Measurements from ENCODE around the gene CKS1B. TPM values are rescaled to one million over a fixed set of nuclear protein-coding genes. Genes with fewer than 3 reads are reported as not detected.

CKS1B gene
- total RNA-seq, 1 experiment from 2014 or later, result 295 TPM

- BruUV-seq (replicated peaks), result no TSS peak
These were observed 35.9 kb downstream of the CKS1B start for GRCh38 chr1:155010211-155010918.

GRCh38 chr1:155011004-155011416 is 36.5 kb downstream of the CKS1B start:
- Histone ChIP-seq H3K36me3 (ENCODE audit: insufficient read depth, low read length, poor library complexity, severe bottlenecking) (peaks cover 9% of the 10 kb centered on the region), H3K9me3 (ENCODE audit: low read depth, low read length, poor library complexity, severe bottlenecking) (no peaks in the 10 kb centered on the region), H3K4me3 (ENCODE audit: low read depth, low read length, poor library complexity, severe bottlenecking) (no peak overlapping the region), H3K27me3 (replicated peaks; ENCODE audit: insufficient read depth, low read depth, low read length, poor library complexity) (no peaks in the 10 kb centered on the region), H3K27ac (ENCODE audit: low read depth, low read length, poor library complexity, severe bottlenecking) (no peak overlapping the region), H3K4me1 (ENCODE audit: insufficient read depth, low read length, poor library complexity, severe bottlenecking) (peaks cover 6% of the 10 kb centered on the region)
- TF ChIP-seq EZH2 (IDR thresholded peaks at IDR 0.05; ENCODE audit: borderline replicate concordance, low read depth, low read length, poor library complexity, severe bottlenecking) (no peak), CTCF (conservative IDR thresholded peaks at IDR 0.05; ENCODE audit: low read depth, low read length) (no peak)
- ChIA-PET CTCF (interaction anchor here (0.6 kb wide), 1 partner anchor 42 kb away, joined by 3 read pairs; no protein-coding TSS in a partner anchor), POLR2A (ENCODE audit: low non-redundant PET) (interaction anchor here (0.7 kb wide), 2 partner anchors 18 to 850 kb away, joined by 3 to 4 read pairs; partner anchors contain the start of gene LENEP)
- no TSS peak for BruUV-seq (replicated peaks)
- intact Hi-C loops (cut with micrococcal nuclease; ENCODE audit: unreplicated experiment), result no loop called here
- no peak for DNase-seq (ENCODE audit: low spot score)

More at GRCh38 chr1:155010211-155010918, 35.9 kb downstream of the CKS1B start:
- Histone ChIP-seq H3K4me1 (ENCODE audit: insufficient read depth, low read length, poor library complexity, severe bottlenecking) (peaks cover 8% of the 10 kb centered on the region), H3K36me3 (ENCODE audit: insufficient read depth, low read length, poor library complexity, severe bottlenecking) (peaks cover 9% of the 10 kb centered on the region), H3K4me3 (ENCODE audit: low read depth, low read length, poor library complexity, severe bottlenecking) (no peak overlapping the region), H3K27ac (ENCODE audit: low read depth, low read length, poor library complexity, severe bottlenecking) (no peak overlapping the region), H3K9me3 (ENCODE audit: low read depth, low read length, poor library complexity, severe bottlenecking) (no peaks in the 10 kb centered on the region), H3K27me3 (replicated peaks; ENCODE audit: insufficient read depth, low read depth, low read length, poor library complexity) (no peaks in the 10 kb centered on the region)
- TF ChIP-seq EZH2 (IDR thresholded peaks at IDR 0.05; ENCODE audit: borderline replicate concordance, low read depth, low read length, poor library complexity, severe bottlenecking) (no peak), CTCF (conservative IDR thresholded peaks at IDR 0.05; ENCODE audit: low read depth, low read length) (no peak)
- intact Hi-C loops (cut with micrococcal nuclease; ENCODE audit: unreplicated experiment), result no loop called here
- POLR2A ChIA-PET (ENCODE audit: low non-redundant PET), result interaction anchor here (0.7 kb wide), 2 partner anchors 17 to 850 kb away, joined by 3 to 4 read pairs; partner anchors contain the start of gene LENEP
- no peak for DNase-seq (ENCODE audit: low spot score)
- CTCF ChIA-PET, result no interaction called here

DNA sequence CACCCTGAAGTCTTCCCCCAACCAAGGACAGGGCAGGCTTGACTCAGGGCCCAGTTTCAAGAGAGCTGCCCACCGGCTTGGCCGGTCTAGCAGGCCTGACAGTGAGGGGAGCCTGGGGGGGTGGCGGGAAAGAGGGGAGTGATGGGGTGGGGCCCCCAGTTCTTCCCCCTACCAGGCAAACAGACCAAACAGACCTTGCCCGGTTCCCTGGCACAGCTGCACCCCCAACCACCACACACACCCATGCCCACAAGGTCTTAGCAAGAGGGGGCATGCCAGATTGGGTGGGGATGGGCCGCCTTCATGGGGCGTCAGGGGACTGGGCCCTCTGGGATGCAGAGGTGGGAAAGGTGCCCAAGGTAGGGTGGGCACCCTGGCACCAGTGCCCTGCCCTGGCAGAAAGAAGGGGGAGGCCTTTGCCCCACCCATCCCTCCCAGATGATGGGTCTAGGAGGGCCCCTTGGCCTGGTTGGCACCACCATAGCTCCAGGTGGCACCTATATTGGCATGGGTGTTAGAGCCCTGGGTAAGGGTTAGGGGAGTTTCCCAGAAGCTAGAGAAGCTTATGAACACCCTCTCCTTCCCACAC is 37.0 kb downstream of the CKS1B start:
- DNase-seq (ENCODE audit: low spot score), result no peak
- no peaks in the 10 kb centered on the region for H3K9me3 ChIP-seq (ENCODE audit: low read depth, low read length, poor library complexity, severe bottlenecking)
- H3K4me3 ChIP-seq (ENCODE audit: low read depth, low read length, poor library complexity, severe bottlenecking), result no peak overlapping the region
- BruUV-seq (replicated peaks), result no TSS peak
- ChIA-PET CTCF (interaction anchor here (0.6 to 0.9 kb wide), 2 partner anchors 39 to 42 kb away, joined by 3 to 6 read pairs; no protein-coding TSS in a partner anchor), POLR2A (ENCODE audit: low non-redundant PET) (interaction anchor here (0.7 kb wide), 1 partner anchor 18 kb away, joined by 4 read pairs; the partner anchor contains the start of gene LENEP)
- no peak overlapping the region for H3K27ac ChIP-seq (ENCODE audit: low read depth, low read length, poor library complexity, severe bottlenecking)
- H3K27me3 ChIP-seq (replicated peaks; ENCODE audit: insufficient read depth, low read depth, low read length, poor library complexity), result no peaks in the 10 kb centered on the region
- intact Hi-C loops (cut with micrococcal nuclease; ENCODE audit: unreplicated experiment), result no loop called here
- TF ChIP-seq EZH2 (IDR thresholded peaks at IDR 0.05; ENCODE audit: borderline replicate concordance, low read depth, low read length, poor library complexity, severe bottlenecking), result no peak
- no peak for TF ChIP-seq CTCF (conservative IDR thresholded peaks at IDR 0.05; ENCODE audit: low read depth, low read length)
- peaks cover 6% of the 10 kb centered on the region for H3K4me1 ChIP-seq (ENCODE audit: insufficient read depth, low read length, poor library complexity, severe bottlenecking)
- H3K36me3 ChIP-seq (ENCODE audit: insufficient read depth, low read length, poor library complexity, severe bottlenecking), result peaks cover 13% of the 10 kb centered on the region
